ENCODE results near the gene YJEFN3.

- TF ChIP-seq CTCF (IDR thresholded peaks at IDR 0.05) (no peak), POLR2AphosphoS5 (IDR thresholded peaks at IDR 0.05; ENCODE audit: insufficient read depth in 1 of 2, low read depth in 1 of 2) (no peak), POLR2A (IDR thresholded peaks at IDR 0.05) (no peak)
These were observed 4.7 kb upstream of the YJEFN3 start for GRCh38 chr19:19524053-19524452.

All from vagina (tissue), 2 donors.